H9 (cell line): Measurements from ENCODE around the gene PAQR7. TPM values are rescaled to one million over a fixed set of nuclear protein-coding genes. Genes with fewer than 3 reads are reported as not detected.

Experiments used
- DNase-seq: peaks from one replicate; pipeline ENCODE4 v3.0.0-alpha.2; 2017
- H2AFZ ChIP-seq: one replicate; pipeline ENCODE4 v1.6.1; 2013; ENCODE audit warnings: mild to moderate bottlenecking, low read length, control low read depth, moderate library complexity
- H2AK5ac ChIP-seq: 2 replicates; pipeline ENCODE4 v1.6.1; 2013; ENCODE audit warnings: low read length, control low read depth, mixed read lengths; ENCODE audit not compliant: insufficient read length
- H2BK120ac ChIP-seq: one replicate; pipeline ENCODE4 v1.6.1; 2013; ENCODE audit warnings: low read depth, mild to moderate bottlenecking, low read length, control low read depth, inconsistent platforms; ENCODE audit not compliant: poor library complexity, severe bottlenecking
- H2BK12ac ChIP-seq: 2 replicates; pipeline ENCODE4 v1.6.1; 2013; ENCODE audit warnings: low read length, control low read depth, mixed read lengths, low read depth; ENCODE audit not compliant: insufficient read length
- H2BK15ac ChIP-seq: 2 replicates; pipeline ENCODE4 v1.6.1; 2013; ENCODE audit warnings: low read depth, low read length, control low read depth
- H2BK20ac ChIP-seq: one replicate; pipeline ENCODE4 v1.6.1; 2013; ENCODE audit warnings: low read depth, mild to moderate bottlenecking, low read length, control low read depth, inconsistent platforms; ENCODE audit not compliant: poor library complexity, severe bottlenecking
- H2BK5ac ChIP-seq: 2 replicates; pipeline ENCODE4 v1.6.1; 2013; ENCODE audit warnings: low read length, control low read depth, mixed read lengths; ENCODE audit not compliant: insufficient read length
- H3K14ac ChIP-seq: 2 replicates; pipeline ENCODE4 v1.6.1; 2013; ENCODE audit warnings: low read length, control low read depth; ENCODE audit not compliant: insufficient read depth
- H3K18ac ChIP-seq: 2 replicates; pipeline ENCODE4 v1.6.1; 2013; ENCODE audit warnings: low read depth, mild to moderate bottlenecking, mixed read lengths, low read length, control low read depth; ENCODE audit not compliant: insufficient read length
- H3K23ac ChIP-seq: 2 replicates; pipeline ENCODE4 v1.6.1; 2013; ENCODE audit warnings: low read length, control low read depth, mixed read lengths, low read depth; ENCODE audit not compliant: insufficient read length
- H3K23me2 ChIP-seq: 2 replicates; pipeline ENCODE4 v1.6.1; 2013; ENCODE audit warnings: low read depth, mild to moderate bottlenecking, mixed read lengths, low read length, control low read depth; ENCODE audit not compliant: insufficient read length, poor library complexity, severe bottlenecking
- H3K27ac ChIP-seq: 2 replicates; pipeline ENCODE4 v1.5.1; 2013; ENCODE audit warnings: low read length, control low read depth, mixed read lengths, low read depth; ENCODE audit not compliant: insufficient read length
- H3K27me3 ChIP-seq: 2 replicates; pipeline ENCODE4 v1.6.1; 2013; ENCODE audit warnings: low read length, control low read depth, inconsistent platforms; ENCODE audit not compliant: insufficient read depth
- H3K4ac ChIP-seq: 2 replicates; pipeline ENCODE4 v1.6.1; 2013; ENCODE audit warnings: low read depth, mild to moderate bottlenecking, control low read depth, inconsistent platforms, low read length, moderate library complexity
- H3K4me1 ChIP-seq: 2 replicates; pipeline ENCODE4 v1.6.1; 2013; ENCODE audit warnings: low read length, control low read depth, inconsistent platforms; ENCODE audit not compliant: insufficient read depth
- H3K4me2 ChIP-seq: 2 replicates; pipeline ENCODE4 v1.6.1; 2013; ENCODE audit warnings: low read length, control low read depth, mixed read lengths; ENCODE audit not compliant: insufficient read length, insufficient read depth
- H3K56ac ChIP-seq: 2 replicates; pipeline ENCODE4 v1.6.1; 2013; ENCODE audit warnings: low read depth, mild to moderate bottlenecking, mixed read lengths, low read length, control low read depth; ENCODE audit not compliant: insufficient read length
- H3K79me1 ChIP-seq: 2 replicates; pipeline ENCODE4 v1.6.1; 2013; ENCODE audit warnings: low read depth, mild to moderate bottlenecking, moderate library complexity, low read length, control low read depth, inconsistent platforms; ENCODE audit not compliant: insufficient read depth, poor library complexity, severe bottlenecking
- H3K79me2 ChIP-seq: 2 replicates; pipeline ENCODE4 v1.6.1; 2013; ENCODE audit warnings: low read length, control low read depth, inconsistent platforms; ENCODE audit not compliant: insufficient read depth
- H3K9ac ChIP-seq: 2 replicates; pipeline ENCODE4 v1.6.1; 2013; ENCODE audit warnings: low read length, control low read depth, mixed read lengths; ENCODE audit not compliant: insufficient read length; ENCODE audit errors: extremely low read depth
- H3K9me3 ChIP-seq: one replicate; pipeline ENCODE4 v1.6.1; 2013; ENCODE audit warnings: low read depth, low read length, inconsistent platforms; ENCODE audit not compliant: control insufficient read depth
- H3T11ph ChIP-seq: one replicate; pipeline ENCODE4 v1.6.1; 2013; ENCODE audit warnings: mild to moderate bottlenecking, low read length, control low read depth, inconsistent platforms
- H4K20me1 ChIP-seq: one replicate; pipeline ENCODE4 v1.6.1; 2013; ENCODE audit not compliant: control insufficient read depth, insufficient read length, insufficient read depth
- H4K5ac ChIP-seq: 2 replicates; pipeline ENCODE4 v1.6.1; 2013; ENCODE audit warnings: low read depth, mild to moderate bottlenecking, mixed read lengths, low read length, control low read depth; ENCODE audit not compliant: insufficient read length
- H4K8ac ChIP-seq: replicated peaks from 2 replicates; pipeline ENCODE4 v1.6.1; 2013; ENCODE audit warnings: low read length, control low read depth, mixed read lengths, low read depth; ENCODE audit not compliant: insufficient read length
- H4K91ac ChIP-seq: 2 replicates; pipeline ENCODE4 v1.6.1; 2013; ENCODE audit warnings: low read depth, mild to moderate bottlenecking, moderate library complexity, mixed read lengths, low read length, control low read depth; ENCODE audit not compliant: insufficient read length
- H3K27ac Mint-ChIP-seq, 3 experiments: 2 replicates in 2 of 3; 3 replicates in 1 of 3; pipeline ENCODE4 v1.8.0; 2020 to 2021; ENCODE audit warnings: mixed read lengths in 3 of 3, mild to moderate bottlenecking in 1 of 3, moderate library complexity in 1 of 3
- H3K27me3 Mint-ChIP-seq: 2 replicates; pipeline ENCODE4 v1.8.0; 2021; ENCODE audit warnings: low read depth, mild to moderate bottlenecking, moderate library complexity, mixed read lengths
- H3K36me3 Mint-ChIP-seq, 3 experiments: 2 replicates in 2 of 3; 3 replicates in 1 of 3; pipeline ENCODE4 v1.8.0; 2020 to 2021; ENCODE audit warnings: low read depth in 3 of 3, mixed read lengths in 3 of 3; ENCODE audit not compliant: insufficient read depth in 1 of 3
- H3K4me1 Mint-ChIP-seq, 2 experiments: 2 replicates each; pipeline ENCODE4 v1.8.0; 2020; ENCODE audit warnings: mixed read lengths in 2 of 2
- H3K4me3 Mint-ChIP-seq, 2 experiments: 2 replicates in 1 of 2; 3 replicates in 1 of 2; pipeline ENCODE4 v1.8.0; 2020 to 2021; ENCODE audit warnings: mild to moderate bottlenecking in 2 of 2, mixed read lengths in 2 of 2, moderate library complexity in 1 of 2
- H3K9me3 Mint-ChIP-seq, 2 experiments: 2 replicates in 1 of 2; 3 replicates in 1 of 2; pipeline ENCODE4 v1.8.0; 2020; ENCODE audit warnings: mild to moderate bottlenecking in 2 of 2, mixed read lengths in 2 of 2, moderate library complexity in 1 of 2
- CTCF ChIP-seq: fragments of 200-600 bp; sonication (generic); conservative IDR thresholded peaks from 3 replicates; pipeline ENCODE4 v1.8.0; 2021; ENCODE audit warnings: antibody characterized with exemption, mild to moderate bottlenecking
- WGBS: extraction: QIAGEN DNeasy Blood & Tissue Kit; methylation state at CpG from one replicate; pipeline ENCODE4 v1.1.7; 2013; ENCODE audit warnings: missing lambda C conversion rate, low lambda C conversion rate, mixed read lengths; ENCODE audit not compliant: insufficient read length; ENCODE audit errors: extremely low coverage; 5-methylcytosine and 5-hydroxymethylcytosine counted together
- total RNA-seq: library from RNA; stranded (reverse); gene quantifications from 2 replicates; pipeline ENCODE4 v1.2.1, GENCODE V29; 2021

Gene PAQR7
- total RNA-seq, 1 experiment from 2014 or later, result 6.3 TPM

- Histone ChIP-seq H3T11ph (no peak overlapping the region), H3K27ac (no peak overlapping the region), H2BK20ac (no peak overlapping the region), H2BK120ac (no peak overlapping the region), H3K56ac (no peak overlapping the region), H2BK15ac (no peak overlapping the region), H2BK12ac (no peak overlapping the region), H3K27me3 (no peaks in the 10 kb centered on the region), H2BK5ac (no peak overlapping the region), H4K91ac (no peak overlapping the region), H4K8ac (no peak overlapping the region), H3K9ac (no peak overlapping the region), H3K23me2 (no peaks in the 10 kb centered on the region), H3K4ac (no peak overlapping the region), H3K9me3 (no peaks in the 10 kb centered on the region), H3K79me1 (no peaks in the 10 kb centered on the region), H4K20me1 (no peaks in the 10 kb centered on the region), H3K4me1 (no peaks in the 10 kb centered on the region; the same call in 1 of the 2 replicates), H3K79me2 (no peaks in the 10 kb centered on the region), H2AK5ac (no peak overlapping the region), H3K4me2 (no peak overlapping the region), H2AFZ (no peak overlapping the region), H4K5ac (no peak overlapping the region), H3K14ac (no peak overlapping the region), H3K18ac (no peak overlapping the region), H3K23ac (no peak overlapping the region)
- no peak overlapping the region for H3K4me3 Mint-ChIP-seq
- no peaks in the 10 kb centered on the region for H3K27me3 Mint-ChIP-seq
- peaks cover 0 to 11% (median 1%) of the 10 kb centered on the region in 3 experiments; a peak in 6 of 7 replicates for H3K36me3 Mint-ChIP-seq
- no peak for TF ChIP-seq CTCF
- no peak for DNase-seq
- H3K4me1 Mint-ChIP-seq, result peaks cover 36 to 42% of the 10 kb centered on the region in 2 experiments
- H3K9me3 Mint-ChIP-seq, result no peaks in the 10 kb centered on the region
- whole genome bisulfite sequencing, result no CpG with 5 or more reads among the region's 4 CpGs
- H3K27ac Mint-ChIP-seq, result no peak overlapping the region
Measured at GRCh38 chr1:25893116-25893515, 17.6 kb upstream of the PAQR7 start.
